Measurements from ENCODE around the gene CDRT15. TPM values are rescaled to one million over a fixed set of nuclear protein-coding genes. Genes with fewer than 3 reads are reported as not detected.
"Not testable (repeated sequence)": the region's sequence is repeated elsewhere in the genome, so short reads cannot be mapped to it uniquely, and the experiment has no call there.

The CDRT15 gene
- total RNA-seq, 4 donors from 2014 or later, result not detected

- in situ Hi-C loops (cut with MboI; ENCODE audit: low sequenced_read_pairs in 4 of 4), result no loop called here
- no peaks in the 10 kb centered on the region for H3K9me3 ChIP-seq
- ATAC-seq, result no peak
These were observed 38.1 kb downstream of the CDRT15 start for GRCh38 chr17:14198575-14198974.

GRCh38 chr17:14198013-14198412, 38.6 kb downstream of the CDRT15 start:
- intact Hi-C loops (cut with DNase I; ENCODE audit: low total_unique reads) (no loop called here), in situ Hi-C loops (cut with MboI; ENCODE audit: low sequenced_read_pairs in 4 of 4) (no loop called here)
- Histone ChIP-seq H3K27ac (no peak overlapping the region), H3K9me3 (no peaks in the 10 kb centered on the region), H3K36me3 (no peaks in the 10 kb centered on the region), H3K4me3 (no peak overlapping the region), H3K4me1 (peaks cover 6 to 11% of the 10 kb centered on the region in 2 donors), H3K27me3 (no peaks in the 10 kb centered on the region)
- no peak for ATAC-seq
- DNase-seq, result no peak
- TF ChIP-seq, protein P1, sequence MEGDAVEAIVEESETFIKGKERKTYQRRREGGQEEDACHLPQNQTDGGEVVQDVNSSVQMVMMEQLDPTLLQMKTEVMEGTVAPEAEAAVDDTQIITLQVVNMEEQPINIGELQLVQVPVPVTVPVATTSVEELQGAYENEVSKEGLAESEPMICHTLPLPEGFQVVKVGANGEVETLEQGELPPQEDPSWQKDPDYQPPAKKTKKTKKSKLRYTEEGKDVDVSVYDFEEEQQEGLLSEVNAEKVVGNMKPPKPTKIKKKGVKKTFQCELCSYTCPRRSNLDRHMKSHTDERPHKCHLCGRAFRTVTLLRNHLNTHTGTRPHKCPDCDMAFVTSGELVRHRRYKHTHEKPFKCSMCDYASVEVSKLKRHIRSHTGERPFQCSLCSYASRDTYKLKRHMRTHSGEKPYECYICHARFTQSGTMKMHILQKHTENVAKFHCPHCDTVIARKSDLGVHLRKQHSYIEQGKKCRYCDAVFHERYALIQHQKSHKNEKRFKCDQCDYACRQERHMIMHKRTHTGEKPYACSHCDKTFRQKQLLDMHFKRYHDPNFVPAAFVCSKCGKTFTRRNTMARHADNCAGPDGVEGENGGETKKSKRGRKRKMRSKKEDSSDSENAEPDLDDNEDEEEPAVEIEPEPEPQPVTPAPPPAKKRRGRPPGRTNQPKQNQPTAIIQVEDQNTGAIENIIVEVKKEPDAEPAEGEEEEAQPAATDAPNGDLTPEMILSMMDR (IDR thresholded peaks at IDR 0.05 in 4 of 5, conservative IDR thresholded peaks at IDR 0.05 in 1 of 5), result no peak
- no peak for TF ChIP-seq POLR2A (IDR thresholded peaks at IDR 0.05)

More at GRCh38 chr17:14198575-14198974, 38.1 kb downstream of the CDRT15 start:
- Histone ChIP-seq H3K36me3 (no peaks in the 10 kb centered on the region), H3K4me1 (peaks cover 11 to 12% of the 10 kb centered on the region in 2 donors), H3K27me3 (no peaks in the 10 kb centered on the region), H3K4me3 (no peak overlapping the region), H3K27ac (no peak overlapping the region)
- no peak for DNase-seq
- intact Hi-C loops (cut with DNase I; ENCODE audit: low total_unique reads), result no loop called here
- TF ChIP-seq, protein P1 (IDR thresholded peaks at IDR 0.05 in 4 of 5, conservative IDR thresholded peaks at IDR 0.05 in 1 of 5), result no peak

GRCh38 chr17:14197586-14197985, 39.1 kb downstream of the CDRT15 start:
- Histone ChIP-seq H3K27ac (no peak overlapping the region), H3K36me3 (no peaks in the 10 kb centered on the region), H3K9me3 (no peaks in the 10 kb centered on the region), H3K27me3 (no peaks in the 10 kb centered on the region), H3K4me1 (peaks cover 2 to 7% of the 10 kb centered on the region in 2 donors), H3K4me3 (no peak overlapping the region)
- intact Hi-C loops (cut with DNase I; ENCODE audit: low total_unique reads), result no loop called here
- DNase-seq (no peak), ATAC-seq (no peak)
- in situ Hi-C loops (cut with MboI; ENCODE audit: low sequenced_read_pairs in 4 of 4), result no loop called here
- no peak for TF ChIP-seq POLR2A (IDR thresholded peaks at IDR 0.05)
- TF ChIP-seq, protein P1 (IDR thresholded peaks at IDR 0.05 in 4 of 5, conservative IDR thresholded peaks at IDR 0.05 in 1 of 5), result no peak

DNA sequence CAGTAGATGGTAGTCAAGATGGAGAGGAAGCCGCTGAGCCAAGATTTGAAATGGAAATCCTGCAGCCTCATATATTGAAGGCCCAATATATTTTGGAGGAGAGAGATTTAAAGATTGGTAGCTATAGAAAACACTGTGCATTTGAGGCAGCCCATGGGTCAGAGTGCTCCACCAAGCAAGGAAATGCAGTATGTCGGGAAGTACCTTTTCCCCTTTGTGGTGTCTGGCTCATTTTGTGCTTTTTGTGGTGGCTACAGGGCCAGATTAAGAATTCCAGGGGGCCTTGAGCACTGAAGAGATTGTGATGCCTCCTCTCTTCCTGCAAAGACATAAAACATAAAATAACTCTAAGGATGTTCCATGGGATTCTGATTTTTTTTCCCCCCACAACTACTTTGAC, 39.6 kb downstream of the CDRT15 start:
- Histone ChIP-seq H3K27ac (no peak overlapping the region), H3K9me3 (no peaks in the 10 kb centered on the region), H3K4me1 (peaks cover 0 to 6% of the 10 kb centered on the region in 2 donors), H3K27me3 (no peaks in the 10 kb centered on the region), H3K36me3 (no peaks in the 10 kb centered on the region), H3K4me3 (no peak overlapping the region)
- no peak for DNase-seq
- intact Hi-C loops (cut with DNase I; ENCODE audit: low total_unique reads), result no loop called here
- in situ Hi-C loops (cut with MboI; ENCODE audit: low sequenced_read_pairs in 4 of 4), result no loop called here
- ATAC-seq, result no peak
- TF ChIP-seq POLR2A (IDR thresholded peaks at IDR 0.05), result no peak
- TF ChIP-seq, protein P1 (IDR thresholded peaks at IDR 0.05 in 4 of 5, conservative IDR thresholded peaks at IDR 0.05 in 1 of 5), result no peak

DNA sequence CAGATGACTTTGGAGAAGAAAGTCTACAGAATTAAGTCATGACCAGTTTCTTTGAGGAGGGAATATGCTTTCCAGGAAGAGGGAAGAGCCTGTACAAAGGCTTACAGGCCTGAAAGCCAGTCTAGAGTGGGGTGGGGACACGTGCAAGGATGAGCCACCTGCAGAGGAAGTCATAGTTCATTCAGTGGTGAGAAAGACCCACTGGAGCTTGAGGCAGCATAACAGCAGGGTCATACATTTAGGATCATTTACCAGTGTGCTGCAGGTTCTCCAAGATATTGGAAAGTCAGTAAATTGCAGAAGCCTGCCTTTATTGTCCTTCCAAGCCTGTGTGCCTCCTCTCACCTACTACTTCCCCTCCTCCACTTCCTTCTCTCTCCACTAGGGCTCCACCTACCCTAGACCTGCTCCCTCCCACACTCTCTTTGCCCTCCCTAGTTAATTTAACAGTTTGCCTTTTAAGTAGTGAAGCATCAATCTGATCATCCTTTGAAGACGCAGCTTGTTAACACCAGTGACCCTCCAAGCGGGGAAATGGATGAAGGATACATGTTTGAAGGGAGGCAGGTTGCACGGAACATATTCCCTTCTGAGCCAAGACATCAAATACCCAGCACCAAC, 40.2 kb downstream of the CDRT15 start:
- no peaks in the 10 kb centered on the region for H3K9me3 ChIP-seq
- no peak overlapping the region for H3K27ac ChIP-seq
- DNase-seq (no peak), ATAC-seq (no peak)
- intact Hi-C loops (cut with DNase I; ENCODE audit: low total_unique reads), result no loop called here
- H3K27me3 ChIP-seq, result no peaks in the 10 kb centered on the region
- TF ChIP-seq, protein P1 (IDR thresholded peaks at IDR 0.05 in 4 of 5, conservative IDR thresholded peaks at IDR 0.05 in 1 of 5), result no peak
- no peak for TF ChIP-seq POLR2A (IDR thresholded peaks at IDR 0.05)
- in situ Hi-C loops (cut with MboI; ENCODE audit: low sequenced_read_pairs in 4 of 4), result no loop called here
- H3K4me1 ChIP-seq, result peaks cover 0 to 6% of the 10 kb centered on the region in 2 donors
- H3K4me3 ChIP-seq, result no peak overlapping the region
- H3K36me3 ChIP-seq, result no peaks in the 10 kb centered on the region

DNA sequence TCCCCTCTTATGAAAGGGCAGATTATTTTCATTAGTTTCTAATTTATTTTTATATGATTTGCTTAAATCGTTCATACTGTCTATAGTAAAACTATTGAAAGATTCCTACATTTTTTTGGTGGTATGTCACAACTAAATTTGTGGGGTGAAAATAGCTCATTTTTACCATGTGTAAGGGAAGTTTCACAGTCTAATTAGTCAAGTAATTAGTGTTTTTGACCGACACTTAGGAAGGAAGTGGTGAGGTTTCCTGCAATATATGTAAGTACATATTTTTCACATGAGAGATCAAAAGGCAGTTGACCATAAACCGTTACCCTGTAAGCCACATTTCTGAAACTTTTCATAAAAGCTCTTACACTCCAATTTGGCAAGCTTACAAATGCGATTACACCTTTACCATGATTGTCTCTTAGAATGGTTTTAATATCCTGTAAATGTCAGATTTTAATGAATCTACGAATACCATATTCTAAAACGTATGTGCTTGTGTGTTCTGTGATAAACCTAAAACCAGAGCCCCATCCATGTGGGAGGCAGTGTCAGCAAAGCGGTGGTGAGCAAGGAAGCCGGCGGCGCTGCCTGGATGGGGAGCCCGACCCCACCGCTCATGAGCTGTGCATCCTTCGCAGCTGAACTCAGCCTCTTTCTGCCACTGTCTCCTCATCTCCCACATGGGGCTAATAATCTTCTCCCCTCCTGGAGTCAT, 43.9 kb downstream of the CDRT15 start:
- intact Hi-C loops (cut with DNase I; ENCODE audit: low total_unique reads); H3K27me3 ChIP-seq; DNase-seq; in situ Hi-C loops (cut with MboI; ENCODE audit: low sequenced_read_pairs in 4 of 4); ATAC-seq; H3K36me3 ChIP-seq; H3K4me1 ChIP-seq; H3K27ac ChIP-seq; H3K4me3 ChIP-seq; H3K9me3 ChIP-seq: not testable (repeated sequence)

DNA sequence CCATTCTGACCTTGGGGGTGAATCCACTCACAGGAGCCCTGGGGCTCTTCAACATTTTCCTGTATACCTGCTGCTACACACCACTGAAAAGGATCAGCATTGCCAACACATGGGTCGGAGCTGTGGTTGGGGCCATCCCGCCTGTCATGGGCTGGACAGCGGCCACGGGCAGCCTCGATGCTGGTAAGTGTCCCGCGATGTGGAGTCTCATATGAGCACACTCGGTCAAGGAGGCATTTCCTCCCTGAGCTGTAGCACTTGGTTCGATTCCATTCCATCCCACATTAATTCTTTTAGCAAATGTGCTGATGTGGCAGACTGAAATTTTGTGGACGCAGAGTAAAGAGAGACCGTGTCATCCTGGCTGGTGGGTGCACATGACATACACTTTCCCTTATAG, 44.6 kb downstream of the CDRT15 start:
- H3K27me3 ChIP-seq; H3K4me1 ChIP-seq; intact Hi-C loops (cut with DNase I; ENCODE audit: low total_unique reads); H3K9me3 ChIP-seq; in situ Hi-C loops (cut with MboI; ENCODE audit: low sequenced_read_pairs in 4 of 4); H3K27ac ChIP-seq; H3K4me3 ChIP-seq; DNase-seq; H3K36me3 ChIP-seq; ATAC-seq: not testable (repeated sequence)

All from gastrocnemius medialis (tissue), 4 donors.